ENCODE results near the gene HYDIN. TPM values are rescaled to one million over a fixed set of nuclear protein-coding genes. Genes with fewer than 3 reads are reported as not detected.
A peak's percentile ranks its signal among the peaks of the same experiment; 100 is the strongest.

The HYDIN gene
- total and polyA plus RNA-seq, 4 donors, result 2.4 to 43.3 (median 18.9) TPM

- TF ChIP-seq, protein P1, sequence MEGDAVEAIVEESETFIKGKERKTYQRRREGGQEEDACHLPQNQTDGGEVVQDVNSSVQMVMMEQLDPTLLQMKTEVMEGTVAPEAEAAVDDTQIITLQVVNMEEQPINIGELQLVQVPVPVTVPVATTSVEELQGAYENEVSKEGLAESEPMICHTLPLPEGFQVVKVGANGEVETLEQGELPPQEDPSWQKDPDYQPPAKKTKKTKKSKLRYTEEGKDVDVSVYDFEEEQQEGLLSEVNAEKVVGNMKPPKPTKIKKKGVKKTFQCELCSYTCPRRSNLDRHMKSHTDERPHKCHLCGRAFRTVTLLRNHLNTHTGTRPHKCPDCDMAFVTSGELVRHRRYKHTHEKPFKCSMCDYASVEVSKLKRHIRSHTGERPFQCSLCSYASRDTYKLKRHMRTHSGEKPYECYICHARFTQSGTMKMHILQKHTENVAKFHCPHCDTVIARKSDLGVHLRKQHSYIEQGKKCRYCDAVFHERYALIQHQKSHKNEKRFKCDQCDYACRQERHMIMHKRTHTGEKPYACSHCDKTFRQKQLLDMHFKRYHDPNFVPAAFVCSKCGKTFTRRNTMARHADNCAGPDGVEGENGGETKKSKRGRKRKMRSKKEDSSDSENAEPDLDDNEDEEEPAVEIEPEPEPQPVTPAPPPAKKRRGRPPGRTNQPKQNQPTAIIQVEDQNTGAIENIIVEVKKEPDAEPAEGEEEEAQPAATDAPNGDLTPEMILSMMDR (IDR thresholded peaks at IDR 0.05; ENCODE audit: control extremely low read depth, extremely low read depth), result no peak
- H3K9ac ChIP-seq (ENCODE audit: insufficient read depth in 1 of 2, low read length in 2 of 2), result no peak overlapping the region
- no peak overlapping the region for H3K27ac ChIP-seq (ENCODE audit: low read depth in 1 of 2, low read length in 1 of 2)
- H3K9me3 ChIP-seq (ENCODE audit: control insufficient read depth in 4 of 4, insufficient read depth in 3 of 4, low read length in 3 of 4), result peaks cover 0 to 4% (median 0%) of the 10 kb centered on the region in 4 donors
- H3K4me1 ChIP-seq (ENCODE audit: control insufficient read depth in 5 of 5, insufficient read depth in 5 of 5, low read length in 5 of 5), result peaks cover 0 to 11% (median 2%) of the 10 kb centered on the region in 5 donors
- no peak for DNase-seq
- peaks cover 0 to 3% (median 0%) of the 10 kb centered on the region in 3 donors for H3K27me3 ChIP-seq (ENCODE audit: control insufficient read depth in 3 of 3, insufficient read depth in 3 of 3, low read length in 2 of 3)
- ATAC-seq (ENCODE audit: insufficient read depth, low FRiP score), result no peak
- H3K4me3 ChIP-seq, result no peak overlapping the region
- no peaks in the 10 kb centered on the region for H3K36me3 ChIP-seq (ENCODE audit: control insufficient read depth in 4 of 4, insufficient read depth in 4 of 4, low read length in 4 of 4)
Measured at GRCh38 chr16:70803319-70803718, 427.2 kb downstream of the HYDIN start.

DNA sequence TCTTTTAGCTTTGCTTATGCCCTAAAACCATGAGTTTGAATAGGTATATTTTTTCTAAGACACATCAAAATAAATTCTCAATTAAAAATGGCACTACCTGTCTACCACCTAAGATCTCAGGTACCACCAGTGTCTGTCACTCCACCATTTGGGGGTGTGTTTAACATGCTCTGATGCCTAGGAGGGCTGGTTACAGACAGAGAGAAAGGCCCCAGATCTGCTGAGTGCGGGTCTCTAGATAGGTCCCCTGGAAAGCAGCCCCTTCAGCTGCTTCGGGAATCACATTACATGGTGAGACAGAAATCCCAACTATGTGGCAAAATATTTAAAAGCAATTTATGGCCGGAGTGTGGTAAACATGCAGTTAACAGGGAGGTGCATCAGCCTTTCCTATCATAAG lies 428.9 kb downstream of the HYDIN start:
- no peak overlapping the region for H3K9ac ChIP-seq (ENCODE audit: insufficient read depth in 1 of 2, low read length in 2 of 2)
- TF ChIP-seq, protein P1 (IDR thresholded peaks at IDR 0.05; ENCODE audit: control extremely low read depth, extremely low read depth), result no peak
- DNase-seq (no peak), ATAC-seq (ENCODE audit: insufficient read depth, low FRiP score) (no peak)
- 82 to 83% methylated on average over 3 of the region's 3 CpGs for WGBS, 2 donors
- H3K4me1 ChIP-seq (ENCODE audit: control insufficient read depth in 5 of 5, insufficient read depth in 5 of 5, low read length in 5 of 5), result peaks cover 0 to 11% (median 2%) of the 10 kb centered on the region in 5 donors
- no peak overlapping the region for H3K27ac ChIP-seq (ENCODE audit: low read depth in 1 of 2, low read length in 1 of 2)
- H3K9me3 ChIP-seq (ENCODE audit: control insufficient read depth in 4 of 4, insufficient read depth in 3 of 4, low read length in 3 of 4), result peaks cover 0 to 4% (median 0%) of the 10 kb centered on the region in 4 donors
- H3K36me3 ChIP-seq (ENCODE audit: control insufficient read depth in 4 of 4, insufficient read depth in 4 of 4, low read length in 4 of 4), result peaks cover 0 to 3% (median 0%) of the 10 kb centered on the region in 4 donors
- H3K27me3 ChIP-seq (ENCODE audit: control insufficient read depth in 3 of 3, insufficient read depth in 3 of 3, low read length in 2 of 3), result no peaks in the 10 kb centered on the region
- H3K4me3 ChIP-seq, result no peak overlapping the region

DNA sequence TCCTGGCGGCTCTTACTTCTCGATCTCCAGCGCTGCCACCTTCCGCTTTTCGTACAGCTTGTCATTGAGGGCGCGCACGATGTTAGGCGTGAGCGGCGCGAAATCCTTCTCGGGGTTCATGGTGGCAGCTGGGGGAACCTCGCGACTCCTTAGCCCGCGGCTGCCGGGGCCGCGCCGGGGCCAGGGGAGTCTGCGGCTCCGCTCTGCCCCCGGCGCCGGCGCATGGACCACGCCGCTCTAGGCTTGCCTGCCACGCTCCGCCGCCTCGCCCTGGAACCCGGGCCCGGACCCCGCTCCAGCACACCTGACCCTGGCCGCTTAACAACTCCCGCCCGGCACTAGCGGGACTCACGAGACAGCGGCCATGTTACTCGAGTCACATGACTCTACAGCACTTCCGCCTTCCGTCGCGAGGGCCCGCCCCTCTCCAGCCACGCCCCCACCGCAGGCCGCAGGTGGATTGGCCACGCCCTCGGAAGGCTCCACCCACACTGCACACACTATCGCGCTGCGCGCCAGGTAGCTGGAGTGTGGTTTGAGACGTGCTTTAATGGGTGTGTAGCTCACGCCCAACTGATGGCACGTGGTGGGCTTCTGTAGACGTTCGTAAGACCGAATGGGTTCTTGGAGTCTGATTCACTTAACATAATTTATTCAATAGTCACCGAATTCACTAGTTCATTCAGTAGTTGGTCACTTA lies 429.6 kb downstream of the HYDIN start, which contains the start of gene VAC14:
Gene VAC14 (minus strand): TSS at position 378 of the 700 bp plus-strand sequence. CDS start 258 bp downstream, at position 120.
- WGBS, 2 donors, result 0 to 1% methylated on average over 63 to 64 of the region's 64 CpGs
- TF ChIP-seq, protein P1 (IDR thresholded peaks at IDR 0.05; ENCODE audit: control extremely low read depth, extremely low read depth), result no peak
- Histone ChIP-seq H3K4me3 (peak within 1 kb of the TSS; percentile 95), H3K36me3 (ENCODE audit: control insufficient read depth in 4 of 4, insufficient read depth in 4 of 4, low read length in 4 of 4) (peaks cover 0 to 3% (median 0%) of the 10 kb centered on the region in 4 donors), H3K4me1 (ENCODE audit: control insufficient read depth in 5 of 5, insufficient read depth in 5 of 5, low read length in 5 of 5) (peaks cover 0 to 11% (median 2%) of the 10 kb centered on the region in 5 donors), H3K27me3 (ENCODE audit: control insufficient read depth in 3 of 3, insufficient read depth in 3 of 3, low read length in 2 of 3) (no peaks in the 10 kb centered on the region), H3K27ac (ENCODE audit: low read depth in 1 of 2, low read length in 1 of 2) (peak within 1 kb of the TSS; percentile 55 to 82), H3K9ac (ENCODE audit: insufficient read depth in 1 of 2, low read length in 2 of 2) (peak within 1 kb of the TSS; percentile 57 to 59), H3K9me3 (ENCODE audit: control insufficient read depth in 4 of 4, insufficient read depth in 3 of 4, low read length in 3 of 4) (peaks cover 0 to 4% (median 0%) of the 10 kb centered on the region in 4 donors)
- DNase-seq (peak; percentile 80 to 94 (median 90)), ATAC-seq (ENCODE audit: insufficient read depth, low FRiP score) (peak; percentile 95)
